ENCODE data around the gene TMC2. TPM values are rescaled to one million over a fixed set of nuclear protein-coding genes. Genes with fewer than 3 reads are reported as not detected.

Gene TMC2
- total and polyA plus RNA-seq, 2 of the 8 experiments (the other 6 are each of a cell fraction or from before 2014, with no cell fraction given): not detected

DNA sequence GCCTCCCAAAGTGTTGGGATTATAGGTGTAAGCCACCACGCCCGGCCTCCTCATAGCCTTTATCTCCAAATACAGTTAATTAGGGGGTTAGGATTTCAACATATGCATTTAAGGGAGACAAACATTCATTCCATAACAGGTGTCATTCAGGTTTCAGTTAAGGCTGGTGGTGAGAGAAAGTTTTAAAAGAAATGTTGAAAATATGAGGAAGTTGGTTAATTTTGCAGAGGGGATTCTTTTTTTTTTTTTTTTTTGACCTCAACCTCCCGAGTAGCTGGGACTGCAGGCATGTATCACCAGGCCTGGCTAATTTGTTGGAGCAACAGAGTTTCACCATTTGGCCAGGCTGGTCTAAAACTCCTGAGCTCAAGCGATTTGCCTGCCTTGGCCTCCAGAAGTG lies 143.7 kb downstream of the TMC2 start:
- H3K18ac ChIP-seq (ENCODE audit: extremely low read depth, low read length): no peak overlapping the region
- CTCF ChIA-PET (ENCODE audit: partially characterized antibody): interaction anchor here (0.5 to 1.0 kb wide), 2 partner anchors 10 to 149 kb away, joined by 3 read pairs; no protein-coding TSS in a partner anchor
- H3K4me1 ChIP-seq (replicated peaks in 1 of 4; ENCODE audit: control insufficient read depth in 3 of 4, insufficient read depth in 4 of 4, low read length in 3 of 4): no peaks in the 10 kb centered on the region
- H3K4me3 ChIP-seq (ENCODE audit: extremely low read depth in 1 of 4, insufficient read depth in 2 of 4, low read depth in 3 of 4, low read length in 4 of 4): no peak overlapping the region
- no peaks in the 10 kb centered on the region for H4K20me1 ChIP-seq (replicated peaks in 1 of 2; ENCODE audit: control insufficient read depth in 1 of 2, insufficient read depth in 2 of 2, low read length in 2 of 2)
- H2BK5ac ChIP-seq (ENCODE audit: low read depth, low read length): no peak overlapping the region
- no peak overlapping the region for H3K14ac ChIP-seq (ENCODE audit: insufficient read length)
- no peak overlapping the region for H3K56ac ChIP-seq (replicated peaks; ENCODE audit: insufficient read length, low read depth, low read length)
- H3K36me3 ChIP-seq (ENCODE audit: control insufficient read depth in 2 of 4, insufficient read depth in 4 of 4, low read length in 3 of 4): no peaks in the 10 kb centered on the region
- no peak overlapping the region for H3K4me2 ChIP-seq (ENCODE audit: insufficient read depth in 1 of 2, low read depth in 2 of 2, low read length in 2 of 2)
- peaks cover 0 to 4% (median 1%) of the 10 kb centered on the region in 4 experiments; a peak in 3 of 7 replicates for H3K27me3 ChIP-seq (replicated peaks in 1 of 4; ENCODE audit: control insufficient read depth in 3 of 4, extremely low read depth in 1 of 4, insufficient read depth in 3 of 4, low read length in 3 of 4)
- H3K4ac ChIP-seq (replicated peaks; ENCODE audit: insufficient read length, low read depth, low read length): no peak overlapping the region
- no peak overlapping the region for H2AK5ac ChIP-seq (ENCODE audit: low read depth, low read length)
- POLR2A ChIA-PET (ENCODE audit: partially characterized antibody): no interaction called here
- no peak for FAIRE-seq
- no peak overlapping the region for H3K27ac ChIP-seq (ENCODE audit: low read depth, low read length)
- H3K79me2 ChIP-seq (ENCODE audit: control insufficient read depth in 1 of 2, insufficient read depth in 2 of 2, low read length in 2 of 2): no peaks in the 10 kb centered on the region
- DNase-seq (ENCODE audit: low read depth in 1 of 2, low spot score in 2 of 2): no peak
- H2BK120ac ChIP-seq (replicated peaks; ENCODE audit: low read depth, low read length): no peak overlapping the region
- no peak for TF ChIP-seq SRF (IDR thresholded peaks at IDR 0.05; ENCODE audit: low read depth, low read length)
- TF ChIP-seq NANOG (IDR thresholded peaks at IDR 0.05; ENCODE audit: insufficient read depth, low read depth, low read length, poor library complexity, severe bottlenecking): no peak
- TF ChIP-seq ZNF274 (IDR thresholded peaks at IDR 0.05; ENCODE audit: borderline replicate concordance, extremely low read depth, low read length): no peak
- TF ChIP-seq NRF1 (IDR thresholded peaks at IDR 0.05; ENCODE audit: low read depth, low read length): no peak
- TF ChIP-seq EZH2 (IDR thresholded peaks at IDR 0.05; ENCODE audit: low read depth, low read length, severe bottlenecking): no peak
- no peak for TF ChIP-seq POLR2A (IDR thresholded peaks at IDR 0.05; ENCODE audit: control extremely low read depth in 1 of 2, low read depth in 2 of 2, low read length in 2 of 2)
- no peak for TF ChIP-seq HDAC6 (IDR thresholded peaks at IDR 0.05; ENCODE audit: low read depth, low read length)
- no peaks in the 10 kb centered on the region for H3K23me2 ChIP-seq (ENCODE audit: low read depth, low read length)
- H3K23ac ChIP-seq (ENCODE audit: insufficient read length): no peak overlapping the region
- 93% methylated on average over 4 of the region's 4 CpGs; no CpG with 5 or more reads in 1 of the 2 experiments for WGBS, 2 experiments (ENCODE audit: extremely low coverage in 1 of 2, insufficient coverage in 1 of 2, insufficient read length in 1 of 2, insufficient replicate concordance in 2 of 2, low coverage in 1 of 2, low lambda C conversion rate in 2 of 2, missing lambda C conversion rate in 1 of 2)
- no peaks in the 10 kb centered on the region for H3K9me3 ChIP-seq (ENCODE audit: insufficient read depth in 2 of 2, low read depth in 1 of 2, low read length in 1 of 2)
- no peak overlapping the region for H4K5ac ChIP-seq (ENCODE audit: insufficient read length, low read depth, low read length)
- no peak overlapping the region for H4K8ac ChIP-seq (ENCODE audit: extremely low read depth, insufficient read depth, low read length)
- no peak overlapping the region for H2AFZ ChIP-seq (ENCODE audit: low read length)
- H3K9ac ChIP-seq (replicated peaks in 1 of 4; ENCODE audit: extremely low read depth in 1 of 4, low read depth in 3 of 4, low read length in 3 of 4): no peak overlapping the region
- H2BK15ac ChIP-seq (ENCODE audit: low read length): no peak overlapping the region
- no peak overlapping the region for H2BK12ac ChIP-seq (ENCODE audit: low read depth, low read length)
- H3K79me1 ChIP-seq (ENCODE audit: low read depth, low read length): no peaks in the 10 kb centered on the region
- no peak overlapping the region for H2BK20ac ChIP-seq (ENCODE audit: low read length)
- no peak overlapping the region for H4K91ac ChIP-seq (replicated peaks; ENCODE audit: insufficient read length, low read length)

All from H1 (cell line).